Measurements from ENCODE around the gene EEF1A1. TPM values are rescaled to one million over a fixed set of nuclear protein-coding genes. Genes with fewer than 3 reads are reported as not detected.
"Not testable (repeated sequence)": the region's sequence is repeated elsewhere in the genome, so short reads cannot be mapped to it uniquely, and the experiment has no call there.

EEF1A1 gene
- total RNA-seq, 1 donor from 2014 or later: 8,108 TPM

DNA sequence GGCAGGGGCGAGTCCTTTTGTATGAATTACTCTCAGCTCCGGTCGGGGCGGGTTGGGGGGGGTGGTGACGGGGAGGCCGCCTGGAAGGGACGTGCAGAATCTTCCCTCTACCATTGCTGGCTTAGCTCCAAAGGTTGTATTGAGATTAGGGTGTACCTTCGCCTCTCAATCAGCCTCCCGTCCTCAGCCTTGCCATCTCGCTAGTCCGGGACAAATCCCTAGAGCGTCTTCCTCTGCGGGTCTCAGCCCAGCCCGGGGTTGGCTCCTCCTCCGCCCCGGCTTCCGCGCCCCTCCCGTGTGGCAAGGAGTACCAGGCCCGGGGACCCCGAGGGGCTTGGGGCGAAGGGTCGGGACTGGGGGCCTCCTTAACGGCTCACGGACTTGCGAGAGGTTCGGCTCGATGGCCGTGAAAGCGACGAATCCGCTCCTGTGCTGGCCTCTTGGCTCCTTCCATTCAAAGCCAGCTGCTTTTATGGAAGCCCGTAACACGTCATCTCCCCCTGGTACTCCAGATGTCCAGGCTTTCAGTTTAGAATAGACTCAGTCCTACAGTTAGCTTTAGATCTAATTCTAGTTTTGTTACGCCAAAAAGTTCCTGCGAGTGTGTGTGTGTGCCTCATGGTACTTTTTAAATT lies 636 bp upstream of the EEF1A1 start:
- TF ChIP-seq, protein P1, sequence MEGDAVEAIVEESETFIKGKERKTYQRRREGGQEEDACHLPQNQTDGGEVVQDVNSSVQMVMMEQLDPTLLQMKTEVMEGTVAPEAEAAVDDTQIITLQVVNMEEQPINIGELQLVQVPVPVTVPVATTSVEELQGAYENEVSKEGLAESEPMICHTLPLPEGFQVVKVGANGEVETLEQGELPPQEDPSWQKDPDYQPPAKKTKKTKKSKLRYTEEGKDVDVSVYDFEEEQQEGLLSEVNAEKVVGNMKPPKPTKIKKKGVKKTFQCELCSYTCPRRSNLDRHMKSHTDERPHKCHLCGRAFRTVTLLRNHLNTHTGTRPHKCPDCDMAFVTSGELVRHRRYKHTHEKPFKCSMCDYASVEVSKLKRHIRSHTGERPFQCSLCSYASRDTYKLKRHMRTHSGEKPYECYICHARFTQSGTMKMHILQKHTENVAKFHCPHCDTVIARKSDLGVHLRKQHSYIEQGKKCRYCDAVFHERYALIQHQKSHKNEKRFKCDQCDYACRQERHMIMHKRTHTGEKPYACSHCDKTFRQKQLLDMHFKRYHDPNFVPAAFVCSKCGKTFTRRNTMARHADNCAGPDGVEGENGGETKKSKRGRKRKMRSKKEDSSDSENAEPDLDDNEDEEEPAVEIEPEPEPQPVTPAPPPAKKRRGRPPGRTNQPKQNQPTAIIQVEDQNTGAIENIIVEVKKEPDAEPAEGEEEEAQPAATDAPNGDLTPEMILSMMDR (IDR thresholded peaks at IDR 0.05): no peak
- peak in 1 of 2 donors; percentile 51 for TF ChIP-seq POLR2AphosphoS5 (IDR thresholded peaks at IDR 0.05; ENCODE audit: insufficient read depth in 1 of 2, low read depth in 1 of 2)
- peak in 1 of 2 donors; percentile 54 for TF ChIP-seq POLR2A (IDR thresholded peaks at IDR 0.05)
- intact Hi-C loops (cut with DNase I): loop anchor here (2.0 to 10.0 kb wide), 2 partner anchors 59 to 67 kb away; partner anchors contain the start of gene CGAS
- no peak for DNase-seq (ENCODE audit: extremely low spot score in 2 of 2)
- Histone ChIP-seq H3K4me3 (peak overlapping the region; percentile 77 to 85), H3K9me3 (no peaks in the 10 kb centered on the region), H3K4me1 (peaks cover 45% of the 10 kb centered on the region), H3K27ac (peak overlapping the region; percentile 100), H3K36me3 (peaks cover 4 to 28% of the 10 kb centered on the region in 2 donors), H3K27me3 (no peaks in the 10 kb centered on the region)

DNA sequence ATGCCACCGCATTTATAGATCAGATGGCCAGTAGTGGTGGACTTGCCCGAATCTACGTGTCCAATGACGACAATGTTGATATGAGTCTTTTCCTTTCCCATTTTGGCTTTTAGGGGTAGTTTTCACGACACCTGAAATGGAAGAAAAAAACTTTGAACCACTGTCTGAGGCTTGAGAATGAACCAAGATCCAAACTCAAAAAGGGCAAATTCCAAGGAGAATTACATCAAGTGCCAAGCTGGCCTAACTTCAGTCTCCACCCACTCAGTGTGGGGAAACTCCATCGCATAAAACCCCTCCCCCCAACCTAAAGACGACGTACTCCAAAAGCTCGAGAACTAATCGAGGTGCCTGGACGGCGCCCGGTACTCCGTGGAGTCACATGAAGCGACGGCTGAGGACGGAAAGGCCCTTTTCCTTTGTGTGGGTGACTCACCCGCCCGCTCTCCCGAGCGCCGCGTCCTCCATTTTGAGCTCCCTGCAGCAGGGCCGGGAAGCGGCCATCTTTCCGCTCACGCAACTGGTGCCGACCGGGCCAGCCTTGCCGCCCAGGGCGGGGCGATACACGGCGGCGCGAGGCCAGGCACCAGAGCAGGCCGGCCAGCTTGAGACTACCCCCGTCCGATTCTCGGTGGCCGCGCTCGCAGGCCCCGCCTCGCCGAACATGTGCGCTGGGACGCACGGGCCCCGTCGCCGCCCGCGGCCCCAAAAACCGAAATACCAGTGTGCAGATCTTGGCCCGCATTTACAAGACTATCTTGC lies 725 bp downstream of the EEF1A1 start:
- H3K36me3 ChIP-seq: peaks cover 4 to 42% of the 10 kb centered on the region in 2 donors
- peak in 1 of 2 donors; percentile 40 for TF ChIP-seq POLR2AphosphoS5 (IDR thresholded peaks at IDR 0.05; ENCODE audit: insufficient read depth in 1 of 2, low read depth in 1 of 2)
- TF ChIP-seq, protein P1 (IDR thresholded peaks at IDR 0.05): no peak
- peak overlapping the region; percentile 77 to 85 for H3K4me3 ChIP-seq
- H3K27me3 ChIP-seq: no peaks in the 10 kb centered on the region
- DNase-seq (ENCODE audit: extremely low spot score in 2 of 2): no peak
- H3K9me3 ChIP-seq: no peaks in the 10 kb centered on the region
- intact Hi-C loops (cut with DNase I): loop anchor here (2.0 to 10.0 kb wide), 2 partner anchors 61 to 65 kb away; partner anchors contain the start of gene CGAS
- peaks cover 58% of the 10 kb centered on the region for H3K4me1 ChIP-seq
- peak overlapping the region; percentile 100 for H3K27ac ChIP-seq

DNA sequence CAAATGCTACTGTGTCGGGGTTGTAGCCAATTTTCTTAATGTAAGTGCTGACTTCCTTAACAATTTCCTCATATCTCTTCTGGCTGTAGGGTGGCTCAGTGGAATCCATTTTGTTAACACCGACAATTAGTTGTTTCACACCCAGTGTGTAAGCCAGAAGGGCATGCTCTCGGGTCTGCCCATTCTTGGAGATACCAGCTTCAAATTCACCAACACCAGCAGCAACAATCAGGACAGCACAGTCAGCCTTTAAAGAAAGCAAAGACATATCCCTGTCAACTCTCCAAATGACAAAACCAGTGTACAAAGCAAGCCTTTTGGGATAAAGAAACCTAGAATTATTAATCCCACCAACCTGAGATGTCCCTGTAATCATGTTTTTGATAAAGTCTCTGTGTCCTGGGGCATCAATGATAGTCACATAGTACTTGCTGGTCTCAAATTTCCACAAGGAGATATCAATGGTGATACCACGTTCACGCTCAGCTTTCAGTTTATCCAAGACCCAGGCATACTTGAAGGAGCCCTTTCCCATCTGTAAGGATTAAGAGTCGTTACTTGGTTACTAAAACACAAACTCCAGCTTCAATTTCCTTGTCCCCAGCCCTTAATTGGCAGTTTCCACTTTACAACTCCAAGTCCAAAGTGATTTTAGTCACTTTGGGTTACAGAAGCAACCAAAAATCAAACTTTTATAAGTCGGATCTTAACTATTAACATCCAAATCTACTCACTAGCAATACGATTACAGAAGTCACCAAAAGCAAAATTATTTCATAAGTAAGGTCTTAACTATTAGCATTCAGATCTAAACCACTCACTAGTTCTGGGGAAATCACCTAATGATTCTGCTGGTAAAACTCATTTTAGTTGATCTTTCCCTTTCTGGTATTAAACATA lies 1.6 kb downstream of the EEF1A1 start:
- intact Hi-C loops (cut with DNase I); H3K27me3 ChIP-seq; H3K9me3 ChIP-seq; DNase-seq (ENCODE audit: extremely low spot score in 2 of 2): not testable (repeated sequence)
- Histone ChIP-seq H3K4me1 (peaks cover 62% of the 10 kb centered on the region), H3K4me3 (peak overlapping the region; percentile 77 to 85), H3K27ac (peak overlapping the region; percentile 100), H3K36me3 (peaks cover 4 to 46% of the 10 kb centered on the region in 2 donors)

DNA sequence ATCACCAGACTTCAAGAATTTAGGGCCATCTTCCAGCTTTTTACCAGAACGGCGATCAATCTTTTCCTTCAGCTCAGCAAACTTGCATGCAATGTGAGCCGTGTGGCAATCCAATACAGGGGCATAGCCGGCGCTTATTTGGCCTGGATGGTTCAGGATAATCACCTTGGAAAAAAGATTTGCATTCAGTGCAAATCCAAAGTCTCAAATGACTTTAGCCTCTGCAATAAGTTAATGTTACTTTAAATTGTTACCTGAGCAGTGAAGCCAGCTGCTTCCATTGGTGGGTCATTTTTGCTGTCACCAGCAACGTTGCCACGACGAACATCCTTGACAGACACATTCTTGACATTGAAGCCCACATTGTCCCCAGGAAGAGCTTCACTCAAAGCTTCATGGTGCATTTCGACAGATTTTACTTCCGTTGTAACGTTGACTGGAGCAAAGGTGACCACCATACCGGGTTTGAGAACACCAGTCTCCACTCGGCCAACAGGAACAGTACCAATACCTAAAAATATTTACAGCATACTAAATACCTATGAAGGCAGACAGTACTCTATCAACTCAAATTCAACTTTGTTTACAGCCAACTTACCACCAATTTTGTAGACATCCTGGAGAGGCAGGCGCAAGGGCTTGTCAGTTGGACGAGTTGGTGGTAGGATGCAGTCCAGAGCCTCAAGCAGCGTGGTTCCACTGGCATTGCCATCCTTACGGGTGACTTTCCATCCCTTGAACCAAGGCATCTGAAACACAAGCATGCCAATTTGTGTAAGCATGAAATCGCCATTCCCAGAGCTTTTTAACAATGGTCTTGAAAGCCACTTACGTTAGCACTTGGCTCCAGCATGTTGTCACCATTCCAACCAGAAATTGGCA lies 2.5 kb downstream of the EEF1A1 start:
- intact Hi-C loops (cut with DNase I); H3K9me3 ChIP-seq; H3K27me3 ChIP-seq; DNase-seq (ENCODE audit: extremely low spot score in 2 of 2): not testable (repeated sequence)
- H3K4me3 ChIP-seq: peak overlapping the region; percentile 77 to 85
- peaks cover 62% of the 10 kb centered on the region for H3K4me1 ChIP-seq
- H3K27ac ChIP-seq: peak overlapping the region; percentile 100
- H3K36me3 ChIP-seq: peaks cover 4 to 46% of the 10 kb centered on the region in 2 donors

DNA sequence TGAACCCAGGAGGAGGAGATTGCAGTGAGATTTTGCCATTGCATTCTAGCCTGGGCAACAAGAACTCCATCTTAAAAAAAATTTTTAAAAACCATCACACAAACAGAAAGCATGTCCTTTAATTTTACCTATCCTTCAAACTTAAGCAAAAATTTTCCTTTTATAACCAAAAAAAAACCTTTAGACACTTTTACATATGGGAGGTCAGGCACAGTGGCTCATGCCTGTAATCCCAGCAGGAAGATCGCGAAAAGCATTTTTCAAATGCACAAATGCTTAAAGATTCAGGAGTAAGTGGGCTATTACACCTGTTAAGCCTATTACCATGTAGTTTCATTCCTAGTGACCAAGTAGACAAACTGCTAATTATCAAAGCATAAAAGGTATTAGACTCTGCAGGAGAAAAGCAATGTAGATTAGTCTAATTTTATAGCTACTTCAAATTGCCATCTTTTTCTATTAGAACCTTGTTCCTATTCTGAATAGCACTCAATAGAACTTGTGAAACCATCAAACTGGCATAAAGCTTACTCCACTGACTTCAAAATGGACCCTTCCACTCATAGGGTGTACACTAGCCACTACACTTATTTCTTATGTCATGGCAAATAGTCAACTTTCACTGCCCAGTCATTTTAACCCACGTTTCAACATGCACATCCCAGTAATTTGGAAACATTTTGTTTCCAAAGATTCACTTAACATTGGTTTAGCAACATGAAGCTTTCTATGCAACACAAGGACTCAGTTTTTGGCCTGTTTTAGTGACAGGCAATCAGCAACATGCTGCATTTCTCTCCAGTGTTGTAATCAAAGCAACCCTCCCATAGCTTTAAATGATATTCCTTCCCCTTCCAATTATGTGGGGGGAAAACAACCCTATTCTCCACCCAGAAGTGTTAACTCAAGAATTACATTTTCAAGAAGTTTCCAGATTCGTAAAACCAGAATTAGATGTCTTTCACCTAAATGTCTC lies 4.0 kb downstream of the EEF1A1 start:
- intact Hi-C loops (cut with DNase I): no loop called here
- no peak for DNase-seq (ENCODE audit: extremely low spot score in 2 of 2)
- peak overlapping the region in 1 of 2 donors; percentile 10 for H3K4me3 ChIP-seq

More for the DNA sequence above, 4.0 kb downstream of the EEF1A1 start:
- peak overlapping the region; percentile 54 for H3K27ac ChIP-seq
- no peak for TF ChIP-seq POLR2A (IDR thresholded peaks at IDR 0.05)
- TF ChIP-seq POLR2AphosphoS5 (IDR thresholded peaks at IDR 0.05; ENCODE audit: insufficient read depth in 1 of 2, low read depth in 1 of 2): no peak
- TF ChIP-seq, protein P1 (IDR thresholded peaks at IDR 0.05): no peak
- H3K9me3 ChIP-seq: no peaks in the 10 kb centered on the region
- H3K4me1 ChIP-seq: peaks cover 47% of the 10 kb centered on the region
- no peaks in the 10 kb centered on the region for H3K27me3 ChIP-seq
- peaks cover 4 to 46% of the 10 kb centered on the region in 2 donors for H3K36me3 ChIP-seq
